ENCODE data around the gene RABGAP1L.

RABGAP1L gene

DNA sequence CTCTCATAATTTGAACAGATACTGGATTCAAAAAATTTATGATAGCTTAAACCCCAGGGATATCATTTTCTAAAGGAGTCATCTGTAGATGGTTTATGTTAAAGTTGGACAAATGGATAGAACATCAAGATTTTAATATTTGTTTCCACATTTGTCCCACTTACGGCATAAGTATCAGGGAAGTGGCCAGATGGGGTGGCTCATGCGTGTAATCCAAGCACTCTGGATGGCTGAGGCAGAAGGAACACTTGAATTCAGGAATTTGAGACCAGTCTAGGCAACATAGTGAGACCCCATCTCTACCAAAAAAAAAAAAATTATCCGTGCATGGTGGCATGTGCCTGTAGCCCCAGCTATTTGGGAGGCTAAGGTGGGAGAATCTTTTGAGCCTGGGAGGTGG, 517.5 kb downstream of the RABGAP1L start:
- POLR2A ChIA-PET, result no interaction called here
- H3K27ac ChIP-seq (ENCODE audit: insufficient read depth in 1 of 2, low read depth in 1 of 2, low read length in 2 of 2, poor library complexity in 1 of 2, severe bottlenecking in 2 of 2), result no peak overlapping the region
- no peaks in the 10 kb centered on the region for H3K27me3 ChIP-seq (replicated peaks in 2 of 5; ENCODE audit: control insufficient read depth in 4 of 5, insufficient read depth in 5 of 5, low read length in 4 of 5)
- no peaks in the 10 kb centered on the region for H3K4me1 ChIP-seq (ENCODE audit: control extremely low read depth in 1 of 4, control insufficient read depth in 4 of 4, insufficient read depth in 4 of 4, low read length in 3 of 4)
- 100% methylated on average over 2 of the region's 3 CpGs for WGBS (ENCODE audit: insufficient coverage)
- CTCF ChIA-PET, result interaction anchor here (1.0 kb wide), 1 partner anchor 11 kb away, joined by 3 read pairs; no protein-coding TSS in a partner anchor
- no peak overlapping the region for H3K4me3 ChIP-seq (ENCODE audit: control insufficient read depth in 1 of 7, extremely low read depth in 1 of 7, insufficient read depth in 4 of 7, low read depth in 2 of 7, low read length in 6 of 7)
- no peaks in the 10 kb centered on the region for H3K36me3 ChIP-seq (ENCODE audit: control insufficient read depth in 4 of 4, insufficient read depth in 4 of 4, low read length in 3 of 4)
- H3K9me3 ChIP-seq (ENCODE audit: control extremely low read depth in 1 of 5, control insufficient read depth in 4 of 5, insufficient read depth in 2 of 5, low read depth in 1 of 5, low read length in 4 of 5), result peaks cover 0 to 2% (median 0%) of the 10 kb centered on the region in 5 experiments
- no peak for DNase-seq

DNA sequence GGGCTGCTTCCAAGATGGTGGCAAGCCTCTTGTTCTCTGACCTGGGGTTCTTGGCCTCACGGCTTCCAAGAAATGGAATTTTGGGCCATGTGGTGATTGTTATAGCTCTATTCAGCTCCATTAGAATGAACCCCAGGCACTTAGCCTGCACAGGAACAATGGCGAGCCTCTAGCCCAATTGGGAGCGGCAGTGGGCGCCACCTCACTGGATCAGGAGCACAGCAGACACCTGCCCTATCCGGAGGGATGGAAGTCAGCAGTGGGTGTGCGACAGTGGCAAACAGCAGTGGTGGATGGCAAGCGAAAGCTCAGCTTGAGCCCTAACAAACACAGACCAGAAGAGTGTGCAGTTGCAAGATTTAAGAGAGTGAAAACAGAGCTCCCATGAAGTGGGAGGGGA, 519.3 kb downstream of the RABGAP1L start:
- ChIA-PET CTCF (no interaction called here), POLR2A (no interaction called here)
- no peaks in the 10 kb centered on the region for H3K36me3 ChIP-seq (ENCODE audit: control insufficient read depth in 4 of 4, insufficient read depth in 4 of 4, low read length in 3 of 4)
- H3K27ac ChIP-seq (ENCODE audit: insufficient read depth in 1 of 2, low read depth in 1 of 2, low read length in 2 of 2, poor library complexity in 1 of 2, severe bottlenecking in 2 of 2), result no peak overlapping the region
- no peaks in the 10 kb centered on the region for H3K27me3 ChIP-seq (replicated peaks in 2 of 5; ENCODE audit: control insufficient read depth in 4 of 5, insufficient read depth in 5 of 5, low read length in 4 of 5)
- 93% methylated on average over 7 of the region's 7 CpGs for WGBS (ENCODE audit: insufficient coverage)
- H3K4me3 ChIP-seq (ENCODE audit: control insufficient read depth in 1 of 7, extremely low read depth in 1 of 7, insufficient read depth in 4 of 7, low read depth in 2 of 7, low read length in 6 of 7), result no peak overlapping the region
- no peak for DNase-seq
- H3K9me3 ChIP-seq (ENCODE audit: control extremely low read depth in 1 of 5, control insufficient read depth in 4 of 5, insufficient read depth in 2 of 5, low read depth in 1 of 5, low read length in 4 of 5), result no peaks in the 10 kb centered on the region
- H3K4me1 ChIP-seq (ENCODE audit: control extremely low read depth in 1 of 4, control insufficient read depth in 4 of 4, insufficient read depth in 4 of 4, low read length in 3 of 4), result no peaks in the 10 kb centered on the region

DNA sequence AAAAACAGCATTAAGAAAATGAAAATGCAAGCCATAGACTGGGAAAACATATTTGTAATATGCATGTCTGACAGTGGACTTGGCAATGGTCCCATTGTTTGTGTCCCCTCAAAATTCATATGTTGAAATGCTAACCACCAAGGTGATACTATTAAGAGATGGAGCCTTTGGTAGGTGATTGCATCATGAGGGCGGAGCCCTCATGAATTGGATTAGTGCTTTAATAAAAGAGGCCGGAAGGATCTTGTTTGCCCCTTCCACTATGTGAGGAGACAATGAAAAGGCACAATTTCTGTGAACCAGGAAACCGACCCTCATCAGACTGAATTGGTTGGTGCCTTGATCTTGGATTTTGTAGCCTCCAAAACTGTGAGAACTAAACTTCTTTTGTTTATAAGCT, 520.8 kb downstream of the RABGAP1L start:
- no peak for DNase-seq
- H3K4me1 ChIP-seq (ENCODE audit: control extremely low read depth in 1 of 4, control insufficient read depth in 4 of 4, insufficient read depth in 4 of 4, low read length in 3 of 4), result no peaks in the 10 kb centered on the region
- CTCF ChIA-PET, result no interaction called here
- 100% methylated on average over 2 of the region's 3 CpGs for WGBS (ENCODE audit: insufficient coverage)
- no peaks in the 10 kb centered on the region for H3K9me3 ChIP-seq (ENCODE audit: control extremely low read depth in 1 of 5, control insufficient read depth in 4 of 5, insufficient read depth in 2 of 5, low read depth in 1 of 5, low read length in 4 of 5)
- no peak overlapping the region for H3K27ac ChIP-seq (ENCODE audit: insufficient read depth in 1 of 2, low read depth in 1 of 2, low read length in 2 of 2, poor library complexity in 1 of 2, severe bottlenecking in 2 of 2)
- POLR2A ChIA-PET, result no interaction called here
- H3K4me3 ChIP-seq (ENCODE audit: control insufficient read depth in 1 of 7, extremely low read depth in 1 of 7, insufficient read depth in 4 of 7, low read depth in 2 of 7, low read length in 6 of 7), result no peak overlapping the region
- H3K27me3 ChIP-seq (replicated peaks in 2 of 5; ENCODE audit: control insufficient read depth in 4 of 5, insufficient read depth in 5 of 5, low read length in 4 of 5), result no peaks in the 10 kb centered on the region
- H3K36me3 ChIP-seq (ENCODE audit: control insufficient read depth in 4 of 4, insufficient read depth in 4 of 4, low read length in 3 of 4), result peaks cover 0 to 5% (median under 1%) of the 10 kb centered on the region in 4 experiments

DNA sequence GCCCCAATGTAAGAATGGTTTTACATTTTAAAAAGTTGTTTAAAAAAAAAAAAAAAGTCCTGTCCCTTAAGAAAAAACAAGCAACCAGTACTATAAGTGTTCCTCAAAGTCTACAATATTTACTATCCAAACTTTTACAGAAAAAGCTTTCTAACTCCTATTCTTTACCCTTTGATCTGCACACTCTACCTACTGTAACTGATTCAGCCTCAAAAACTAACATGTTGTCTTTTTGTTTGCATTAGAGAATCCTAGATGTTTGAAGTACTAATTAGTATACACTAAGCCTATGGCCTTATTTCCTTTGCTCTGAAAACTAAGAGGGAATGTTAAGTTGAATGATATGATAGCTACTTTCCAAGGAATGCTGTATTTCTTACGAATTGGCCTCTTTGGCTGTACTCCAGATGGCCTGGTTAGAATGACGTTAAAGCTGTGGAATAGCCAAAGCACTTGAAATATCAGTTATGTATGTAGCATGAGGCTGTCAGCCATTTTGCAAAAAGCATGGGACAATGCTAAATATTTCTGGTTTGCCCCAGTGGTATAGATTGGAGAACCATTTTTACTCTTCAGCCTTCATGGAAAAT, 523.2 kb downstream of the RABGAP1L start:
- H3K27me3 ChIP-seq (replicated peaks in 2 of 5; ENCODE audit: control insufficient read depth in 4 of 5, insufficient read depth in 5 of 5, low read length in 4 of 5), result no peaks in the 10 kb centered on the region

DNA sequence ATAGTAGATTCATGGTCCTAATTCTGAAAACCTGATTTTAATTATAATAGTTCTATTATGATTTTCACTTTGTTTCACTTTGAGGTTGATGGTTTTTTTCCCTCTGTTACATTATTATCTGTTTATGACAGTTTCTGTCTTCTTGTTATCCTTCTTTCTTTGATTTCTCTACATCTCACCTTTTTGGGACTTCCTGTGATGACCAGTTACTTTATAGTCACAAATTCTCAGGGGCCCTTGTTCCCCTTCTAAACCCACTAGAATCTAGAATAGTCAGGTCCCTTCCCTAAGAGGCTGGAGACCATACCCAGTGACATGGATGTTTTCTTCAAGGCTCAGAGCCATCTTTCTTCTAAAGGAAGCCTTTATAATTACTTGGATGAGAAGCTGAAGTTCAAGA, 526.9 kb downstream of the RABGAP1L start:
- Histone ChIP-seq H3K4me1 (ENCODE audit: control extremely low read depth in 1 of 4, control insufficient read depth in 4 of 4, insufficient read depth in 4 of 4, low read length in 3 of 4) (no peaks in the 10 kb centered on the region), H3K27ac (ENCODE audit: insufficient read depth in 1 of 2, low read depth in 1 of 2, low read length in 2 of 2, poor library complexity in 1 of 2, severe bottlenecking in 2 of 2) (no peak overlapping the region), H3K4me3 (ENCODE audit: control insufficient read depth in 1 of 7, extremely low read depth in 1 of 7, insufficient read depth in 4 of 7, low read depth in 2 of 7, low read length in 6 of 7) (no peak overlapping the region), H3K27me3 (replicated peaks in 2 of 5; ENCODE audit: control insufficient read depth in 4 of 5, insufficient read depth in 5 of 5, low read length in 4 of 5) (no peaks in the 10 kb centered on the region), H3K36me3 (ENCODE audit: control insufficient read depth in 4 of 4, insufficient read depth in 4 of 4, low read length in 3 of 4) (peaks cover 0 to 5% (median under 1%) of the 10 kb centered on the region in 4 experiments), H3K9me3 (ENCODE audit: control extremely low read depth in 1 of 5, control insufficient read depth in 4 of 5, insufficient read depth in 2 of 5, low read depth in 1 of 5, low read length in 4 of 5) (no peaks in the 10 kb centered on the region)
- ChIA-PET POLR2A (no interaction called here), CTCF (no interaction called here)
- no peak for DNase-seq

More for the DNA sequence above, 523.2 kb downstream of the RABGAP1L start:
- 100% methylated on average over 2 of the region's 2 CpGs for WGBS (ENCODE audit: insufficient coverage)
- POLR2A ChIA-PET, result no interaction called here
- Histone ChIP-seq H3K4me1 (ENCODE audit: control extremely low read depth in 1 of 4, control insufficient read depth in 4 of 4, insufficient read depth in 4 of 4, low read length in 3 of 4) (no peaks in the 10 kb centered on the region), H3K9me3 (ENCODE audit: control extremely low read depth in 1 of 5, control insufficient read depth in 4 of 5, insufficient read depth in 2 of 5, low read depth in 1 of 5, low read length in 4 of 5) (no peaks in the 10 kb centered on the region), H3K36me3 (ENCODE audit: control insufficient read depth in 4 of 4, insufficient read depth in 4 of 4, low read length in 3 of 4) (peaks cover 0 to 5% (median under 1%) of the 10 kb centered on the region in 4 experiments), H3K4me3 (ENCODE audit: control insufficient read depth in 1 of 7, extremely low read depth in 1 of 7, insufficient read depth in 4 of 7, low read depth in 2 of 7, low read length in 6 of 7) (no peak overlapping the region), H3K27ac (ENCODE audit: insufficient read depth in 1 of 2, low read depth in 1 of 2, low read length in 2 of 2, poor library complexity in 1 of 2, severe bottlenecking in 2 of 2) (no peak overlapping the region)
- CTCF ChIA-PET, result no interaction called here
- DNase-seq, result no peak

DNA sequence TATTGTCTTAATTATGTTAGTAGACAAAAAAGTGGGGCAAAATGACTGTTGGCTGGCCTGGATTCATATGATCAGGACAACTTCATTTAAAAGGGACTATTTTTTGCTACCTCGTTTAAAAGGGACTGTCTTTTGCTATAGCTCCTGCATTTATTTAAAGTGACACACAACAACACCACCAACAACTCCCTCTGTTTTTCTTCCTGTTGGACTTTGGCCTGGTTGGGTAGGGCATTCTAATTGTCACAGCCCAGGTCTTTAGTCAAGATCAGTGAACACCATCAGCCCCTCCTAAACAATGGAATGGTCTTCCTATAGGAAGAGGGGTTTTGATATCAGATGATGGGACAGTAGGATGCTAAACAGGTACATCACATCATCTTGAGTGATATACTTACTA, 530.2 kb downstream of the RABGAP1L start:
- ChIA-PET CTCF (no interaction called here), POLR2A (no interaction called here)
- Histone ChIP-seq H3K9me3 (ENCODE audit: control extremely low read depth in 1 of 5, control insufficient read depth in 4 of 5, insufficient read depth in 2 of 5, low read depth in 1 of 5, low read length in 4 of 5) (no peaks in the 10 kb centered on the region), H3K27ac (ENCODE audit: insufficient read depth in 1 of 2, low read depth in 1 of 2, low read length in 2 of 2, poor library complexity in 1 of 2, severe bottlenecking in 2 of 2) (no peak overlapping the region), H3K4me3 (ENCODE audit: control insufficient read depth in 1 of 7, extremely low read depth in 1 of 7, insufficient read depth in 4 of 7, low read depth in 2 of 7, low read length in 6 of 7) (no peak overlapping the region), H3K36me3 (ENCODE audit: control insufficient read depth in 4 of 4, insufficient read depth in 4 of 4, low read length in 3 of 4) (peaks cover 0 to 4% (median 1%) of the 10 kb centered on the region in 4 experiments), H3K27me3 (replicated peaks in 2 of 5; ENCODE audit: control insufficient read depth in 4 of 5, insufficient read depth in 5 of 5, low read length in 4 of 5) (no peaks in the 10 kb centered on the region), H3K4me1 (ENCODE audit: control extremely low read depth in 1 of 4, control insufficient read depth in 4 of 4, insufficient read depth in 4 of 4, low read length in 3 of 4) (no peaks in the 10 kb centered on the region)
- no peak for DNase-seq
- WGBS (ENCODE audit: insufficient coverage), result 100% methylated on average over 1 of the region's 1 CpG

DNA sequence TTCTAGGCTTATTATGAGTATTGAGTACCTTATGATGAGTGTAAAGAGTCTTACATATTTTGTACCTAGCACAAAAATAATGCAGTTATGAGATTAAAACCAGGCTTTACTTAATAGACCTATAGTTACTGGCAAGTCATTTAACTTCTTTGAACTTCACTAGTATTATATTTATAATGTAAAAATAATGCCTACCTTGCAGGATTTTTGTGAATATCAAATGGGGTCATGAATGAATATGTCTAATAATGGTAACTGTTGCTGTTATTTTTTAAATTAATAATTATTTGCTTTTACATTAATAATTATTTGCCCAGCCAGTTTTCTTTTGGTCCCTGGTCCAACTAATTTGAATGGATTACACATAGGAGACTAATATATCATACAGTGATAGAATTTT, 530.9 kb downstream of the RABGAP1L start:
- no peak for DNase-seq
- Histone ChIP-seq H3K27me3 (replicated peaks in 2 of 5; ENCODE audit: control insufficient read depth in 4 of 5, insufficient read depth in 5 of 5, low read length in 4 of 5) (no peaks in the 10 kb centered on the region), H3K4me3 (ENCODE audit: control insufficient read depth in 1 of 7, extremely low read depth in 1 of 7, insufficient read depth in 4 of 7, low read depth in 2 of 7, low read length in 6 of 7) (no peak overlapping the region), H3K36me3 (ENCODE audit: control insufficient read depth in 4 of 4, insufficient read depth in 4 of 4, low read length in 3 of 4) (peaks cover 0 to 2% (median 0%) of the 10 kb centered on the region in 4 experiments), H3K9me3 (ENCODE audit: control extremely low read depth in 1 of 5, control insufficient read depth in 4 of 5, insufficient read depth in 2 of 5, low read depth in 1 of 5, low read length in 4 of 5) (no peaks in the 10 kb centered on the region), H3K27ac (ENCODE audit: insufficient read depth in 1 of 2, low read depth in 1 of 2, low read length in 2 of 2, poor library complexity in 1 of 2, severe bottlenecking in 2 of 2) (no peak overlapping the region), H3K4me1 (ENCODE audit: control extremely low read depth in 1 of 4, control insufficient read depth in 4 of 4, insufficient read depth in 4 of 4, low read length in 3 of 4) (no peaks in the 10 kb centered on the region)
- ChIA-PET POLR2A (no interaction called here), CTCF (no interaction called here)
